Heart right ventricle (tissue), 16 donors: Measurements from ENCODE around the gene CDK14. TPM values are rescaled to one million over a fixed set of nuclear protein-coding genes. Genes with fewer than 3 reads are reported as not detected.

Source experiments
- ATAC-seq, 8 donors: fragments of 200-7000 bp; cut with Tn5 transposase; one replicate each; pipeline ENCODE4 v1.9.1; 2020; ENCODE audit warnings: mild to moderate bottlenecking in 8 of 8, moderate library complexity in 8 of 8, moderate number of reproducible peaks in 1 of 8
- DNase-seq, 2 donors: peaks; one replicate each; pipeline ENCODE4 v3.0.0-alpha.2; 2020
- H3K27ac ChIP-seq, 10 donors: fragments of 200-600 bp; sonication (generic) in 2 of 10; one replicate each; pipeline versions ENCODE4 v1.5.0 to v1.8.0; 2020 to 2022; ENCODE audit warnings: mild to moderate bottlenecking in 3 of 10
- H3K27me3 ChIP-seq, 7 donors: fragments of 200-600 bp; one replicate each; pipeline ENCODE4 v1.8.0; 2021 to 2022; ENCODE audit warnings: mild to moderate bottlenecking in 2 of 7
- H3K36me3 ChIP-seq, 9 donors: fragments of 200-600 bp; sonication (generic) in 1 of 9; one replicate each; pipeline versions ENCODE4 v1.5.0 to v1.8.0; 2020 to 2022; ENCODE audit warnings: mild to moderate bottlenecking in 2 of 9
- H3K4me1 ChIP-seq, 9 donors: fragments of 200-600 bp; sonication (generic) in 1 of 9; one replicate each; pipeline versions ENCODE4 v1.5.0 to v1.8.0; 2020 to 2022; ENCODE audit warnings: mild to moderate bottlenecking in 4 of 9
- H3K4me3 ChIP-seq, 10 donors: fragments of 200-600 bp; sonication (generic) in 2 of 10; one replicate each; pipeline versions ENCODE4 v1.5.0 to v1.8.0; 2020 to 2022; ENCODE audit warnings: mild to moderate bottlenecking in 7 of 10, moderate library complexity in 2 of 10
- H3K9me3 ChIP-seq, 11 donors: fragments of 200-600 bp in 10 of 11; sonication (generic) in 2 of 11; one replicate each; pipeline versions ENCODE4 v1.5.0 to v1.8.0; 2013 to 2022; ENCODE audit warnings: mild to moderate bottlenecking in 2 of 11, control low read depth in 1 of 11, moderate library complexity in 1 of 11
- WGBS, 2 donors: extraction: QIAGEN DNeasy Blood & Tissue Kit; methylation state at CpG; one replicate each; pipeline ENCODE4 v1.1.7; 2013; ENCODE audit warnings: inconsistent platforms in 1 of 2; 5-methylcytosine and 5-hydroxymethylcytosine counted together
- intact Hi-C, 10 donors: fragments of 100-400 bp; cut with DNase I; formaldehyde crosslinking; loops; one replicate each; pipeline versions ENCODE4 v1.11.1 to v1.14.2; 2022
- polyA plus RNA-seq, 2 donors: library from polyadenylated mRNA; stranded (reverse); fragments of 200-250 nt; gene quantifications; one replicate each; pipeline ENCODE4 v1.2.3, GENCODE V29; 2013
- total RNA-seq, 10 donors: library from RNA; stranded (reverse); fragmentation: NEBNext Ultra II Directional in 3 of 10; extraction: Animal tissue kit (Norgen Biotek cat#: 25700) in 3 of 10; gene quantifications; one replicate each; pipeline versions ENCODE4 v1.2.1 to v1.2.4, GENCODE V29; 2021 to 2023
- TF ChIP-seq, protein P1 (sequence below), 9 donors: fragments of 200-600 bp; sonication (generic) in 2 of 9; IDR thresholded peaks; one replicate each; pipeline versions ENCODE4 v1.5.0 to v1.8.0; 2021 to 2022; ENCODE audit warnings: antibody characterized with exemption in 9 of 9, mild to moderate bottlenecking in 5 of 9, moderate library complexity in 1 of 9
- donor health status: Arrhythmogenic right ventricular cardiomyopathy.
- donor health status: ischemic (EF 13 %, LVEDD 7.1; RV severe dilation, severe dysfunction).
- donor health status: healthy with polysubstance abuse.
- donor health status: DM: no; HTN: yes; CAD: no.
- donor health status: DM: no; HTN: no; CAD: no.
- donor health status: ischemic (EF 25% LVEDD 6.9; RV normal size, moderate dysfunction).
- donor health status: ischemic (EF 25% LVEDD 5.7; RV mildly dilated, moderate dysfunction).
- donor health status: healthy.
- donor health status: DM: yes; HTN: yes; CAD: no.
- donor health status: Ischemic cardiomyopathy.
- donor health status: ischemic (EF 35%, LVEDD 5.7; RV mildly dilated, moderate dysfunction).
- donor health status: nonischemic (EF 11% LVEDD 7.7; RV severe dilation, severe dysfunction).
- donor health status: DM: yes; HTN: yes; CAD: no.
- donor health status: PGD.
- donor health status: ischemic (EF 29% LVEDD 5.4; RV normal size, mild dysfunction).
- donor health status: nonischemic (EF 23%, LVEDD 6.1; RV moderate dilation, normal function).

The CDK14 gene
- total and polyA plus RNA-seq, 12 donors, result 3.9 to 36.5 (median 21.4) TPM

DNA sequence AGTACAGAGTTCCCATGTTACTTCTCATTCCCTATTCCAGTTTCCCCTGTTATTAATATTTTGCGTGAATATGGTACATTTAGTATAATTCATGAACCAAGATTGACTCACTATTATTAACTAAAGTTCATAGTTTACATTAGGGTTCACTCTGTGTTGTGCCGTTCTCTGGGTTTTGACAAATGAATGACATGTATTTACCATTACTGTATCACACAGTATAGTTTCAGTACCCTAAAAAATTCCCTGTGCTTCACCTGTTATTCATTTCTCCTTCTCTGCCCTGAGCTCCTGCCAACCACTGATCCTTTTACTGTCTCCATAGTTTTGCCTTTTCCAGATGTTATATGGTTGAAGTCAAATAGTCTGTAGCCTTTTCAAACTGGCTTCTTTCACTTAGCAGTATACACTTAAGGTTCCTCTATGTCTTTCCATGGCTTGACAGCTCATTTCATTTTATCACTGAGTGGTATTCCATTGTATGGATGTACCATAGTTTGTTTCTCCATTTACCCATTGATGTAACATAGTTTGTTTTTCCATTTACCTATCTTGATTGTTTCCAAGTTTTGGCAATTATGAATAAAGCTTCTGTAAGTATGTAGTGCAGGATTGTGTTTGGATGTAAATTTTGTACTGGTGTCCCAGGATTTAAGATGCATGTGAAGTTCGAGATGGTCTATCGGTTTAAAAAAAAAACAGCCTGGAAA, 58.8 kb downstream of the CDK14 start:
- Histone ChIP-seq H3K27ac (no peak overlapping the region), H3K4me1 (peaks cover 0 to 7% (median under 1%) of the 10 kb centered on the region in 9 donors), H3K36me3 (no peaks in the 10 kb centered on the region), H3K9me3 (peaks cover 0 to 7% (median 0%) of the 10 kb centered on the region in 11 donors), H3K4me3 (no peak overlapping the region), H3K27me3 (no peaks in the 10 kb centered on the region)
- intact Hi-C loops, result no loop called here
- DNase-seq, result no peak
- TF ChIP-seq, protein P1, sequence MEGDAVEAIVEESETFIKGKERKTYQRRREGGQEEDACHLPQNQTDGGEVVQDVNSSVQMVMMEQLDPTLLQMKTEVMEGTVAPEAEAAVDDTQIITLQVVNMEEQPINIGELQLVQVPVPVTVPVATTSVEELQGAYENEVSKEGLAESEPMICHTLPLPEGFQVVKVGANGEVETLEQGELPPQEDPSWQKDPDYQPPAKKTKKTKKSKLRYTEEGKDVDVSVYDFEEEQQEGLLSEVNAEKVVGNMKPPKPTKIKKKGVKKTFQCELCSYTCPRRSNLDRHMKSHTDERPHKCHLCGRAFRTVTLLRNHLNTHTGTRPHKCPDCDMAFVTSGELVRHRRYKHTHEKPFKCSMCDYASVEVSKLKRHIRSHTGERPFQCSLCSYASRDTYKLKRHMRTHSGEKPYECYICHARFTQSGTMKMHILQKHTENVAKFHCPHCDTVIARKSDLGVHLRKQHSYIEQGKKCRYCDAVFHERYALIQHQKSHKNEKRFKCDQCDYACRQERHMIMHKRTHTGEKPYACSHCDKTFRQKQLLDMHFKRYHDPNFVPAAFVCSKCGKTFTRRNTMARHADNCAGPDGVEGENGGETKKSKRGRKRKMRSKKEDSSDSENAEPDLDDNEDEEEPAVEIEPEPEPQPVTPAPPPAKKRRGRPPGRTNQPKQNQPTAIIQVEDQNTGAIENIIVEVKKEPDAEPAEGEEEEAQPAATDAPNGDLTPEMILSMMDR (IDR thresholded peaks at IDR 0.05), result no peak
- ATAC-seq, result no peak
- 94 to 95% methylated on average over 4 of the region's 4 CpGs for WGBS, 2 donors

DNA sequence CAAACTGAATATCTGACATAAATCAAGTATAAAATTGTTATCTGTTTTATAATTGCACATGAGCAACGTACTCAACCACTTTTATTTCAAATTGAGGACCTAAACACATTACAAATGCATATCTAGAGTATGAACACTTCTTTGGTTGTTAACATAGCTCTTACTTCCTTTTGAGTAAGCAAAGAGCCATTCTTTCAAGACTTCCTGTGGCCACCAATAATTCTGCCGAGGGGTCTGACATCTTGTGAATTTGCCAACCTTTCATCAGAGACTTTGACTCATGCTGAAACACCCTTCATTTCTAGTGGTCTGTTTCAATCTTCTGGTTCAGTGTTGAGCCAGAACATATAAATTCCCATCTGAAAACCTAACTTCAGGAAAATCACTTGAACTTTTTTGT, 59.4 kb downstream of the CDK14 start:
- WGBS, 2 donors, result 51 to 55% methylated on average over 2 of the region's 2 CpGs
- TF ChIP-seq, protein P1 (IDR thresholded peaks at IDR 0.05), result no peak

DNA sequence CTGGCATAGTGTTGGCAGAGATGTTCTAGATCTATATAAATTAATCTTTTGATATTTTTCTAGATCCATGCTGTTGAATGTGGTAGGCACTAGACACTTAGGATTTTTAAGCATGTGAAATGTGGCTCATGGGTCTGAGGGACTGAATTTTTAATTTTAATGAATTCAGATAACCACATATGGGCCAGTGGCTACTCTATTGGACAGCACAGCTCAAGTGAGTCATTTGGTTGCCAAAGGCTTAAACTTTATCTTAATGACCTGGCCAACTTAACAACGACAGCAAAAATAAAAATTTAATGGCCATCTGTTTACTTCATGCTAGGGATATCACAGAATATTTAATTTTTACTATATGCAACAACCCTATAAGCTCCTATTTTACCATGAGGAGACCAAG, 61.4 kb downstream of the CDK14 start:
- TF ChIP-seq, protein P1 (IDR thresholded peaks at IDR 0.05), result no peak
- H3K36me3 ChIP-seq, result no peaks in the 10 kb centered on the region
- WGBS, 2 donors, result 44 to 58% methylated on average over 1 of the region's 1 CpG
- no peak for DNase-seq
- intact Hi-C loops, result no loop called here
- no peak overlapping the region for H3K4me3 ChIP-seq
- H3K4me1 ChIP-seq, result peaks cover 3 to 31% (median 25%) of the 10 kb centered on the region in 9 donors
- H3K27me3 ChIP-seq, result no peaks in the 10 kb centered on the region
- peaks cover 0 to 6% (median 0%) of the 10 kb centered on the region in 11 donors for H3K9me3 ChIP-seq
- H3K27ac ChIP-seq, result no peak overlapping the region
- ATAC-seq, result no peak

More for the DNA sequence above, 59.4 kb downstream of the CDK14 start:
- Histone ChIP-seq H3K4me1 (peaks cover 0 to 13% (median 7%) of the 10 kb centered on the region in 9 donors), H3K4me3 (no peak overlapping the region), H3K9me3 (peaks cover 0 to 6% (median 0%) of the 10 kb centered on the region in 11 donors), H3K27ac (no peak overlapping the region), H3K27me3 (no peaks in the 10 kb centered on the region), H3K36me3 (no peaks in the 10 kb centered on the region)
- intact Hi-C loops, result no loop called here
- DNase-seq, result no peak
- no peak for ATAC-seq

DNA sequence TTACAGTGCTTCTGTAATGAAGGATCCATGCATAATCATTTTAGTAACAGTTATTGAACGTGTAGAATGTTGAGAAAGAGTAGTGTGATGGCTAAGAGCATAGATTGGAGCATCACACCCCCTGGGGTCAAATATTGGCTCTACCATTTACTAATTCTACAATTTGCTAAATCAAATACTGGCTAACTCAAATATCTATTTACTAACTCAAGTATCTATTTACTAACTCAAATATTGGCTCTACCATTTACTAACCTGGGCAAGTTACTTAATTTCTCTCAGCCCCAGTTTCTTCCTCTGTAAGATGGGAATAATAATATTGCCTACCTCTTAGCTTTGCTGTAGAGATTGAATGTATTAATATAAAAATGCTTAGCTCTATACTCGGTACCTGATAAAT, 64.0 kb downstream of the CDK14 start:
- H3K27ac ChIP-seq, result peak overlapping the region; percentile 61 to 83 (median 79)
- H3K27me3 ChIP-seq, result no peaks in the 10 kb centered on the region
- TF ChIP-seq, protein P1 (IDR thresholded peaks at IDR 0.05), result no peak
- no peak overlapping the region for H3K4me3 ChIP-seq
- intact Hi-C loops, result loop anchor here in 1 of 10 donors (5.0 kb wide), 1 partner anchor 67 kb away; no protein-coding TSS in a partner anchor
- DNase-seq, result no peak
- H3K4me1 ChIP-seq, result peaks cover 3 to 36% (median 26%) of the 10 kb centered on the region in 9 donors
- no peaks in the 10 kb centered on the region for H3K36me3 ChIP-seq
- H3K9me3 ChIP-seq, result peaks cover 0 to 6% (median 0%) of the 10 kb centered on the region in 11 donors
- no peak for ATAC-seq
- WGBS, 2 donors, result 71 to 79% methylated on average over 2 of the region's 2 CpGs
